Breast epithelium (tissue), 4 donors: ENCODE data around the gene SPP1. TPM values are rescaled to one million over a fixed set of nuclear protein-coding genes. Genes with fewer than 3 reads are reported as not detected.

Source experiments
- DNase-seq, 2 donors: peaks; one replicate each; pipeline ENCODE4 v3.0.0-alpha.2; 2019; ENCODE audit warnings: low spot score in 2 of 2
- H3K27ac ChIP-seq, 2 donors: fragments of 200-600 bp; sonication (generic) in 1 of 2; one replicate each; pipeline ENCODE4 v1.5.1; 2016 to 2019; ENCODE audit warnings: mild to moderate bottlenecking in 1 of 2
- H3K27me3 ChIP-seq, 2 donors: fragments of 200-600 bp; sonication (generic) in 1 of 2; one replicate each; pipeline versions ENCODE4 v1.5.1 to v1.6.0; 2017 to 2019; ENCODE audit warnings: control low read depth in 1 of 2, mild to moderate bottlenecking in 1 of 2
- H3K36me3 ChIP-seq: fragments of 200-600 bp; one replicate; pipeline ENCODE4 v1.5.1; 2019
- H3K4me1 ChIP-seq, 2 donors: fragments of 200-600 bp; sonication (generic); one replicate each; pipeline ENCODE4 v1.5.1; 2016 to 2019; ENCODE audit warnings: control low read depth in 1 of 2
- H3K4me3 ChIP-seq, 3 donors: fragments of 200-600 bp; sonication (generic); 1 replicate in 2 of 3; 2 replicates in 1 of 3; pipeline ENCODE4 v1.5.1; 2016 to 2019; ENCODE audit warnings: mild to moderate bottlenecking in 3 of 3, moderate library complexity in 2 of 3
- H3K9me3 ChIP-seq, 2 donors: fragments of 200-600 bp; sonication (generic) in 1 of 2; one replicate each; pipeline ENCODE4 v1.5.1; 2016 to 2019; ENCODE audit warnings: control low read depth in 1 of 2
- POLR2A ChIP-seq: fragments of 450-650 bp; IDR thresholded peaks from one replicate; pipeline ENCODE4 v1.6.1; 2016; ENCODE audit warnings: antibody characterized with exemption, mild to moderate bottlenecking, moderate library complexity
- POLR2AphosphoS5 ChIP-seq, 3 donors: sonication (generic); formaldehyde crosslinking; IDR thresholded peaks; one replicate each; pipeline ENCODE4 v1.6.1; 2017; ENCODE audit warnings: antibody characterized with exemption in 3 of 3
- intact Hi-C: fragments of 100-400 bp; cut with DNase I; formaldehyde crosslinking; loops from one replicate; pipeline ENCODE4 v1.15.1; 2023; ENCODE audit warnings: low total_unique reads
- total RNA-seq, 3 donors: library from RNA; depleted of rRNA; stranded (reverse); fragments of >200 nt; gene quantifications; one replicate each; pipeline ENCODE4 v1.1.0, GENCODE V29; 2016
- TF ChIP-seq, protein P1 (sequence below), 3 donors: fragments of 450-650 bp; IDR thresholded peaks; one replicate each; pipeline ENCODE4 v1.5.1; 2016 to 2017; ENCODE audit warnings: antibody characterized with exemption in 3 of 3, mild to moderate bottlenecking in 3 of 3, moderate library complexity in 3 of 3

SPP1 gene
- total RNA-seq, result 100 to 1,000 TPM in 1 of 3 donors, 10 to 100 TPM in 2; 25.0 to 508 (median 32.8) TPM

DNA sequence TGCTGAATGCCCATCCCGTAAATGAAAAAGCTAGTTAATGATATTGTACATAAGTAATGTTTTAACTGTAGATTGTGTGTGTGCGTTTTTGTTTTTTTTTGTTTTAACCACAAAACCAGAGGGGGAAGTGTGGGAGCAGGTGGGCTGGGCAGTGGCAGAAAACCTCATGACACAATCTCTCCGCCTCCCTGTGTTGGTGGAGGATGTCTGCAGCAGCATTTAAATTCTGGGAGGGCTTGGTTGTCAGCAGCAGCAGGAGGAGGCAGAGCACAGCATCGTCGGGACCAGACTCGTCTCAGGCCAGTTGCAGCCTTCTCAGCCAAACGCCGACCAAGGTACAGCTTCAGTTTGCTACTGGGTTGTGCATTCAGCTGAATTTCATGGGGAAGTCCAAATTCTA is at the start of gene SPP1:
TSS of gene SPP1 (plus strand) at position 249 of the 400 bp plus-strand sequence. CDS start 1,182 bp downstream, outside the sequence.
- TF ChIP-seq POLR2AphosphoS5 (IDR thresholded peaks at IDR 0.05), result no peak
- TF ChIP-seq, protein P1, sequence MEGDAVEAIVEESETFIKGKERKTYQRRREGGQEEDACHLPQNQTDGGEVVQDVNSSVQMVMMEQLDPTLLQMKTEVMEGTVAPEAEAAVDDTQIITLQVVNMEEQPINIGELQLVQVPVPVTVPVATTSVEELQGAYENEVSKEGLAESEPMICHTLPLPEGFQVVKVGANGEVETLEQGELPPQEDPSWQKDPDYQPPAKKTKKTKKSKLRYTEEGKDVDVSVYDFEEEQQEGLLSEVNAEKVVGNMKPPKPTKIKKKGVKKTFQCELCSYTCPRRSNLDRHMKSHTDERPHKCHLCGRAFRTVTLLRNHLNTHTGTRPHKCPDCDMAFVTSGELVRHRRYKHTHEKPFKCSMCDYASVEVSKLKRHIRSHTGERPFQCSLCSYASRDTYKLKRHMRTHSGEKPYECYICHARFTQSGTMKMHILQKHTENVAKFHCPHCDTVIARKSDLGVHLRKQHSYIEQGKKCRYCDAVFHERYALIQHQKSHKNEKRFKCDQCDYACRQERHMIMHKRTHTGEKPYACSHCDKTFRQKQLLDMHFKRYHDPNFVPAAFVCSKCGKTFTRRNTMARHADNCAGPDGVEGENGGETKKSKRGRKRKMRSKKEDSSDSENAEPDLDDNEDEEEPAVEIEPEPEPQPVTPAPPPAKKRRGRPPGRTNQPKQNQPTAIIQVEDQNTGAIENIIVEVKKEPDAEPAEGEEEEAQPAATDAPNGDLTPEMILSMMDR (IDR thresholded peaks at IDR 0.05), result no peak
- no peak for TF ChIP-seq POLR2A
- peak within 1 kb of the TSS in 1 of 3 donors; percentile 7 for H3K4me3 ChIP-seq
- H3K27me3 ChIP-seq, result no peaks in the 10 kb centered on the region
- no peaks in the 10 kb centered on the region for H3K36me3 ChIP-seq
- intact Hi-C loops, result no loop called here
- no peaks in the 10 kb centered on the region for H3K9me3 ChIP-seq
- no peak for DNase-seq
- H3K4me1 ChIP-seq, result no peaks in the 10 kb centered on the region
- H3K27ac ChIP-seq, result peak within 1 kb of the TSS in 1 of 2 donors; percentile 8

DNA sequence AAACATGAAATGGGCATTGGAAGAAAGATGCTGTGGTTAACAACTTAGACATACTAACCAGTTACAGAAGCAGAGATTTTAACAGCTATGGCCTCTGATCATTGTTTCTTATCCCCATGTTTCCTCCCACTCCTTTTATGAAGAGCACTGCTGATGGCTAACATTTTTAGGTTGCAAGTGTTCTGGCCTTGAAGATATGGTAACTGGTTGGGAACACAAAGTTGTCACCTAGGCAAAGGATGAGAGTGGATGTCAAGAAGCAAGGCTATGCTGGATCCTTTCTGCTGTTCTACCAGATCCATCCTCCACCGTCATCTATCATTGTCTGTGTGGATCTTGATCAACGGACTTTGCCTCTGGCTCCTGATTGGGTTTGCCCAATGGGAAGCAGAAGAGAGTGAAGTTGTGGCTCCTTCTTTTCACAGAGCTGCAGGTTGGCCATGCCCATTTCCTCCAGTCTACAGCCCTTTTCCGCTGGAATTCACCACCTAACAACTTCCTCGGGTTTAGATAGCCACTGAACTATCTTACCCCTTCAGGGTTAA is 48.9 kb upstream of the SPP1 start:
- TF ChIP-seq POLR2AphosphoS5 (IDR thresholded peaks at IDR 0.05) (no peak), POLR2A (no peak)
- TF ChIP-seq, protein P1 (IDR thresholded peaks at IDR 0.05), result no peak
- H3K9me3 ChIP-seq, result peaks cover under 1% of the 10 kb centered on the region in 2 donors
- intact Hi-C loops, result no loop called here
- no peaks in the 10 kb centered on the region for H3K27me3 ChIP-seq
- DNase-seq, result no peak
- H3K27ac ChIP-seq, result no peak overlapping the region
- no peak overlapping the region for H3K4me3 ChIP-seq
- H3K36me3 ChIP-seq, result no peaks in the 10 kb centered on the region
- no peaks in the 10 kb centered on the region for H3K4me1 ChIP-seq

GRCh38 chr4:87930629-87931028 is 44.9 kb upstream of the SPP1 start:
- Histone ChIP-seq H3K36me3 (no peaks in the 10 kb centered on the region), H3K4me3 (no peak overlapping the region), H3K27me3 (no peaks in the 10 kb centered on the region), H3K9me3 (peaks cover 6% of the 10 kb centered on the region in 2 donors), H3K4me1 (no peaks in the 10 kb centered on the region), H3K27ac (no peak overlapping the region)
- intact Hi-C loops, result no loop called here
- TF ChIP-seq POLR2A, result no peak
- TF ChIP-seq POLR2AphosphoS5 (IDR thresholded peaks at IDR 0.05), result no peak
- TF ChIP-seq, protein P1 (IDR thresholded peaks at IDR 0.05), result no peak
- no peak for DNase-seq

GRCh38 chr4:87931932-87932331 is 43.6 kb upstream of the SPP1 start:
- Histone ChIP-seq H3K27me3 (no peaks in the 10 kb centered on the region), H3K36me3 (no peaks in the 10 kb centered on the region), H3K27ac (no peak overlapping the region), H3K4me3 (no peak overlapping the region), H3K4me1 (no peaks in the 10 kb centered on the region), H3K9me3 (peaks cover 6% of the 10 kb centered on the region in 2 donors)
- intact Hi-C loops, result no loop called here
- DNase-seq, result no peak
- TF ChIP-seq POLR2A (no peak), POLR2AphosphoS5 (IDR thresholded peaks at IDR 0.05) (no peak)
- TF ChIP-seq, protein P1 (IDR thresholded peaks at IDR 0.05), result no peak

DNA sequence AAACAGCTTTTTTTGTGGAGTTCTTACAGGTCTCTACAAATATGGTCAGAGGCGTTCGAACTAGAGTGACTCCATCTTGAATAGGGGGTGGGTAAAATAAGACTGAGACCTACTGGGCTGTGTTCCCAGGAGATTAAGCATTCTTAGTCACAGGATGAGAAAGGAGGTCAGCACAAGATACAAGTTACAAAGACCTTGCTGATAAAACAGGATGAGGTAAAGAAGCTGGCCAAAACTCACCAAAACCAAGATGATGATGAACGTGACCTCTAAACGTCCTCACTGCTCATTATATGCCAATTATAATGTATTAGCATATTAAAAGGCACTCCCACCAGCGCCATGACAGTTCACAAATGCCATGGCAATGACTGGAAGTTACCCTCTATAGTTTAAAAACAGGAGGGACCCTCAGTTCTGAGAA is 42.8 kb upstream of the SPP1 start:
- no peaks in the 10 kb centered on the region for H3K36me3 ChIP-seq
- TF ChIP-seq POLR2AphosphoS5 (IDR thresholded peaks at IDR 0.05), result no peak
- TF ChIP-seq, protein P1 (IDR thresholded peaks at IDR 0.05), result no peak
- no peak for TF ChIP-seq POLR2A
- no peak for DNase-seq
- H3K9me3 ChIP-seq, result peaks cover 6% of the 10 kb centered on the region in 2 donors
- H3K27ac ChIP-seq, result no peak overlapping the region
- intact Hi-C loops, result no loop called here
- H3K27me3 ChIP-seq, result no peaks in the 10 kb centered on the region
- H3K4me1 ChIP-seq, result no peaks in the 10 kb centered on the region
- no peak overlapping the region for H3K4me3 ChIP-seq
